Smooth muscle cell (in vitro differentiated cells): Measurements from ENCODE around the gene ARSG. TPM values are rescaled to one million over a fixed set of nuclear protein-coding genes. Genes with fewer than 3 reads are reported as not detected.

ENCODE experiments used
- DNase-seq: peaks from one replicate; lab custom pipeline; 2025; ENCODE audit not compliant: unreplicated experiment; lab: John Stamatoyannopoulos, UW
- H2AFZ ChIP-seq: fragments of 200-600 bp; sonication (generic); 2 replicates; pipeline ENCODE4 v1.6.0; 2016; ENCODE audit warnings: antibody characterized with exemption, low read depth, mild to moderate bottlenecking
- H3F3A ChIP-seq: fragments of 200-600 bp; sonication (generic); 2 replicates; pipeline ENCODE4 v1.6.0; 2017; ENCODE audit warnings: antibody characterized with exemption, low read depth
- H3K27ac ChIP-seq: fragments of 200-600 bp; sonication (generic); 2 replicates; pipeline ENCODE4 v1.5.1; 2016; ENCODE audit warnings: low read depth, mild to moderate bottlenecking
- H3K27me3 ChIP-seq: fragments of 200-600 bp; sonication (generic); 2 replicates; pipeline ENCODE4 v1.6.1; 2016; ENCODE audit warnings: low read depth, mild to moderate bottlenecking
- H3K36me3 ChIP-seq: fragments of 200-600 bp; sonication (generic); 2 replicates; pipeline ENCODE4 v1.5.1; 2016; ENCODE audit warnings: low read depth
- H3K4me1 ChIP-seq: fragments of 200-600 bp; sonication (generic); 2 replicates; pipeline ENCODE4 v1.5.1; 2016; ENCODE audit warnings: low read depth
- H3K4me2 ChIP-seq: fragments of 200-600 bp; sonication (generic); 2 replicates; pipeline ENCODE4 v1.6.0; 2016; ENCODE audit warnings: mild to moderate bottlenecking
- H3K4me3 ChIP-seq: fragments of 200-600 bp; sonication (generic); 2 replicates; pipeline ENCODE4 v1.5.1; 2016; ENCODE audit warnings: mild to moderate bottlenecking
- H3K79me2 ChIP-seq: fragments of 200-600 bp; sonication (generic); 2 replicates; pipeline ENCODE4 v1.6.0; 2016; ENCODE audit warnings: low read depth, mild to moderate bottlenecking
- H3K9ac ChIP-seq: fragments of 200-600 bp; sonication (generic); 2 replicates; pipeline ENCODE4 v1.6.0; 2016; ENCODE audit warnings: low read depth
- H3K9me3 ChIP-seq: fragments of 200-600 bp; sonication (generic); replicated peaks from 2 replicates; pipeline ENCODE4 v1.5.1; 2016; ENCODE audit warnings: low read depth
- H4K20me1 ChIP-seq: fragments of 200-600 bp; sonication (generic); 2 replicates; pipeline ENCODE4 v1.6.0; 2016; ENCODE audit warnings: low read depth
- CTCF ChIP-seq: fragments of 200-600 bp; sonication (generic); IDR thresholded peaks from 2 replicates; pipeline ENCODE4 v1.5.1; 2017; ENCODE audit warnings: borderline replicate concordance, mild to moderate bottlenecking, antibody characterized with exemption; ENCODE audit not compliant: insufficient read depth, poor library complexity, severe bottlenecking
- WGBS: methylation state at CpG from one replicate; pipeline ENCODE4 v1.1.7; 2016; ENCODE audit warnings: low lambda C conversion rate; 5-methylcytosine and 5-hydroxymethylcytosine counted together
- polyA plus RNA-seq: library from polyadenylated mRNA; unstranded; fragments of >200 nt; fragmentation: Nextera tagmentation; extraction: Ambion mirVana; gene quantifications from 2 replicates; pipeline ENCODE4 v1.2.1, GENCODE V29; 2016
- total RNA-seq: library from RNA; depleted of rRNA; stranded (reverse); fragments of >200 nt; gene quantifications from 2 replicates; pipeline ENCODE4 v1.2.3, GENCODE V29; 2014

The ARSG gene
- total and polyA plus RNA-seq, 2 experiments from 2014 or later: 1.0 to 2.4 TPM

GRCh38 chr17:68320311-68320865 lies 29.1 kb downstream of the ARSG start:
- Histone ChIP-seq H4K20me1 (no peaks in the 10 kb centered on the region), H3F3A (no peaks in the 10 kb centered on the region), H3K27ac (no peak overlapping the region), H3K27me3 (no peaks in the 10 kb centered on the region), H3K36me3 (no peaks in the 10 kb centered on the region), H3K4me2 (no peak overlapping the region), H3K79me2 (no peaks in the 10 kb centered on the region), H3K4me3 (no peak overlapping the region), H3K4me1 (peaks cover 6% of the 10 kb centered on the region), H2AFZ (no peak overlapping the region), H3K9me3 (no peaks in the 10 kb centered on the region), H3K9ac (no peak overlapping the region)
- TF ChIP-seq CTCF: no peak
- no peak for DNase-seq
- 63% methylated on average over 5 of the region's 5 CpGs for WGBS

- H3K9me3 ChIP-seq: no peaks in the 10 kb centered on the region
- no peak overlapping the region for H3K27ac ChIP-seq
- H3K27me3 ChIP-seq: no peaks in the 10 kb centered on the region
- peaks cover 6% of the 10 kb centered on the region for H3K4me1 ChIP-seq
- no peaks in the 10 kb centered on the region for H3K36me3 ChIP-seq
- no peak overlapping the region for H3K4me3 ChIP-seq
- no peaks in the 10 kb centered on the region for H3K79me2 ChIP-seq
- no peaks in the 10 kb centered on the region for H4K20me1 ChIP-seq
- WGBS: 97% methylated on average over 7 of the region's 7 CpGs
- DNase-seq: no peak
- no peak overlapping the region for H3K4me2 ChIP-seq
- TF ChIP-seq CTCF: no peak
- H3F3A ChIP-seq: no peaks in the 10 kb centered on the region
- H3K9ac ChIP-seq: no peak overlapping the region
- no peak overlapping the region for H2AFZ ChIP-seq
Measured at GRCh38 chr17:68320943-68321555, 29.8 kb downstream of the ARSG start.

- TF ChIP-seq CTCF: no peak
- Histone ChIP-seq H3K4me3 (no peak overlapping the region), H3K27ac (no peak overlapping the region), H3K4me2 (no peak overlapping the region), H3F3A (no peaks in the 10 kb centered on the region), H3K9me3 (no peaks in the 10 kb centered on the region), H3K4me1 (peaks cover 6% of the 10 kb centered on the region), H3K79me2 (no peaks in the 10 kb centered on the region), H2AFZ (no peak overlapping the region), H3K36me3 (no peaks in the 10 kb centered on the region), H3K9ac (no peak overlapping the region), H3K27me3 (no peaks in the 10 kb centered on the region), H4K20me1 (no peaks in the 10 kb centered on the region)
- no peak for DNase-seq
- 91% methylated on average over 4 of the region's 4 CpGs for WGBS
Measured at GRCh38 chr17:68321556-68321954, 30.3 kb downstream of the ARSG start.

GRCh38 chr17:68322630-68323029 lies 31.3 kb downstream of the ARSG start:
- Histone ChIP-seq H3K27me3 (no peaks in the 10 kb centered on the region), H2AFZ (no peak overlapping the region), H3K9ac (no peak overlapping the region), H3K4me1 (peaks cover 6% of the 10 kb centered on the region), H4K20me1 (no peaks in the 10 kb centered on the region), H3K27ac (no peak overlapping the region), H3F3A (no peaks in the 10 kb centered on the region), H3K4me2 (no peak overlapping the region), H3K79me2 (no peaks in the 10 kb centered on the region), H3K4me3 (no peak overlapping the region), H3K36me3 (no peaks in the 10 kb centered on the region), H3K9me3 (no peaks in the 10 kb centered on the region)
- 64% methylated on average over 3 of the region's 3 CpGs for WGBS
- no peak for DNase-seq
- no peak for TF ChIP-seq CTCF
